Mesodermal cell (in vitro differentiated cells): ENCODE measurements around the gene FOXA3.
"Not testable (repeated sequence)": the region's sequence is repeated elsewhere in the genome, so short reads cannot be mapped to it uniquely, and the experiment has no call there.

Source experiments
- H3K27ac ChIP-seq: 2 replicates; pipeline ENCODE4 v1.7.0; 2013; ENCODE audit warnings: mild to moderate bottlenecking, low read depth, low read length, moderate library complexity; ENCODE audit not compliant: severe bottlenecking
- H3K36me3 ChIP-seq: 2 replicates; pipeline ENCODE4 v1.7.1; 2013; ENCODE audit warnings: mild to moderate bottlenecking, low read length, moderate library complexity; ENCODE audit not compliant: control insufficient read depth, insufficient read depth
- H3K4me1 ChIP-seq: one replicate; pipeline ENCODE4 v1.7.1; 2013; ENCODE audit warnings: mild to moderate bottlenecking, low read length; ENCODE audit not compliant: insufficient read depth, control insufficient read depth, poor library complexity, severe bottlenecking
- H3K4me3 ChIP-seq: 2 replicates; pipeline ENCODE4 v1.7.0; 2013; ENCODE audit warnings: low read length, control low read depth, mild to moderate bottlenecking; ENCODE audit not compliant: insufficient read depth, poor library complexity, severe bottlenecking; ENCODE audit errors: extremely low read depth
- H3K9me3 ChIP-seq: 2 replicates; pipeline ENCODE4 v1.7.1; 2013; ENCODE audit warnings: mild to moderate bottlenecking, low read length, moderate library complexity; ENCODE audit not compliant: control insufficient read depth
- WGBS, 2 experiments: methylation state at CpG; one replicate each; pipeline ENCODE4 v1.1.5; 2013; ENCODE audit warnings: missing lambda C conversion rate in 2 of 2; ENCODE audit not compliant: insufficient coverage in 2 of 2; 5-methylcytosine and 5-hydroxymethylcytosine counted together

Gene FOXA3

GRCh38 chr19:45883881-45884681 is 20.0 kb downstream of the FOXA3 start:
- H3K36me3 ChIP-seq, result peaks cover 15% of the 10 kb centered on the region
- peaks cover 20% of the 10 kb centered on the region for H3K4me1 ChIP-seq
- no peaks in the 10 kb centered on the region for H3K9me3 ChIP-seq
- no peak overlapping the region for H3K27ac ChIP-seq
- no peak overlapping the region for H3K4me3 ChIP-seq
- WGBS, 2 experiments, result 94% methylated on average over 54 to 57 of the region's 57 CpGs

- WGBS, 2 experiments, result 71 to 77% methylated on average over 66 to 72 of the region's 72 CpGs
- Histone ChIP-seq H3K4me1 (peaks cover 20% of the 10 kb centered on the region), H3K27ac (peak overlapping the region; percentile 49)
Measured at GRCh38 chr19:45884682-45885555, 20.8 kb downstream of the FOXA3 start.

GRCh38 chr19:45885556-45886426 is 21.7 kb downstream of the FOXA3 start, which contains the start of gene IRF2BP1:
IRF2BP1 (minus strand) TSS chr19:45886141; CDS start chr19:45885774, 367 bp downstream.
- Histone ChIP-seq H3K4me1 (peaks cover 20% of the 10 kb centered on the region), H3K27ac (peak within 1 kb of the TSS; percentile 90), H3K9me3 (no peaks in the 10 kb centered on the region), H3K4me3 (peak within 1 kb of the TSS; percentile 66), H3K36me3 (peaks cover 22% of the 10 kb centered on the region)
- WGBS, 2 experiments, result 0 to 1% methylated on average over 74 to 86 of the region's 107 CpGs

More at GRCh38 chr19:45884682-45885555, 20.8 kb downstream of the FOXA3 start:
- peak overlapping the region; percentile 66 for H3K4me3 ChIP-seq
- no peaks in the 10 kb centered on the region for H3K9me3 ChIP-seq
- peaks cover 17% of the 10 kb centered on the region for H3K36me3 ChIP-seq

- H3K4me1 ChIP-seq, result peaks cover 20% of the 10 kb centered on the region
- H3K27ac ChIP-seq, result peak overlapping the region; percentile 90
- H3K9me3 ChIP-seq, result no peaks in the 10 kb centered on the region
- H3K36me3 ChIP-seq, result peaks cover 22% of the 10 kb centered on the region
- peak overlapping the region; percentile 66 for H3K4me3 ChIP-seq
- 1 to 3% methylated on average over 19 to 21 of the region's 32 CpGs for WGBS, 2 experiments
Measured at GRCh38 chr19:45886427-45887199, 22.5 kb downstream of the FOXA3 start.

GRCh38 chr19:45887200-45887710 is 23.1 kb downstream of the FOXA3 start:
- Histone ChIP-seq H3K4me3 (peak overlapping the region; percentile 66), H3K36me3 (peaks cover 22% of the 10 kb centered on the region), H3K9me3 (no peaks in the 10 kb centered on the region), H3K27ac (peak overlapping the region; percentile 90), H3K4me1 (peaks cover 16% of the 10 kb centered on the region)
- 63 to 100% methylated on average over 2 to 3 of the region's 10 CpGs for WGBS, 2 experiments

GRCh38 chr19:45889210-45889885 is 25.2 kb downstream of the FOXA3 start:
- H3K4me3 ChIP-seq, result no peak overlapping the region
- peaks cover 10% of the 10 kb centered on the region for H3K4me1 ChIP-seq
- WGBS, 2 experiments, result 59 to 96% methylated on average over 2 to 3 of the region's 6 CpGs
- no peaks in the 10 kb centered on the region for H3K9me3 ChIP-seq
- peaks cover 16% of the 10 kb centered on the region for H3K36me3 ChIP-seq
- H3K27ac ChIP-seq, result no peak overlapping the region

- H3K4me3 ChIP-seq, result no peak overlapping the region
- no peaks in the 10 kb centered on the region for H3K4me1 ChIP-seq
- no peak overlapping the region for H3K27ac ChIP-seq
- H3K9me3 ChIP-seq, result no peaks in the 10 kb centered on the region
- peaks cover 21% of the 10 kb centered on the region for H3K36me3 ChIP-seq
- WGBS, 2 experiments, result 84 to 89% methylated on average over 5 to 9 of the region's 17 CpGs
Measured at GRCh38 chr19:45890877-45891276, 26.8 kb downstream of the FOXA3 start.

- H3K36me3 ChIP-seq, result peaks cover 49% of the 10 kb centered on the region
- no peaks in the 10 kb centered on the region for H3K4me1 ChIP-seq
- H3K4me3 ChIP-seq, result no peak overlapping the region
- no peak overlapping the region for H3K27ac ChIP-seq
- 92 to 95% methylated on average over 7 to 8 of the region's 9 CpGs for WGBS, 2 experiments
- no peaks in the 10 kb centered on the region for H3K9me3 ChIP-seq
Measured at GRCh38 chr19:45895519-45895972, 31.4 kb downstream of the FOXA3 start.

- not testable (repeated sequence) for H3K4me1 ChIP-seq, H3K27ac ChIP-seq, H3K9me3 ChIP-seq, H3K4me3 ChIP-seq
- 96 to 98% methylated on average over 8 to 10 of the region's 12 CpGs for WGBS, 2 experiments
- peaks cover 52% of the 10 kb centered on the region for H3K36me3 ChIP-seq
Measured at GRCh38 chr19:45895983-45896599, 32.0 kb downstream of the FOXA3 start.
